Omental fat pad (tissue), 4 donors: ENCODE measurements around the gene HOXC10. TPM values are rescaled to one million over a fixed set of nuclear protein-coding genes. Genes with fewer than 3 reads are reported as not detected.

Source experiments
- ATAC-seq: fragments of 150-250 bp; one replicate; pipeline ENCODE4 v1.9.1; 2016; ENCODE audit warnings: mild to moderate bottlenecking, moderate library complexity; ENCODE audit not compliant: low FRiP score
- DNase-seq: peaks from one replicate; pipeline ENCODE4 v3.0.0-alpha.2; 2019; ENCODE audit warnings: low spot score
- CTCF ChIP-seq, 3 donors: fragments of 450-650 bp; IDR thresholded peaks; one replicate each; pipeline ENCODE4 v1.5.1; 2016 to 2017; ENCODE audit warnings: antibody characterized with exemption in 3 of 3, mild to moderate bottlenecking in 3 of 3, moderate library complexity in 2 of 3
- total RNA-seq, 4 donors: library from RNA; depleted of rRNA; stranded (reverse); fragments of >200 nt; gene quantifications; one replicate each; pipeline ENCODE4 v1.1.0, GENCODE V29; 2016

HOXC10 gene
- total RNA-seq, 4 donors from 2014 or later = not detected

GRCh38 chr12:53985692-53985993 lies 697 bp downstream of the HOXC10 start:
- TF ChIP-seq CTCF (IDR thresholded peaks at IDR 0.05) = no peak
- no peak for DNase-seq
- ATAC-seq = no peak

DNA sequence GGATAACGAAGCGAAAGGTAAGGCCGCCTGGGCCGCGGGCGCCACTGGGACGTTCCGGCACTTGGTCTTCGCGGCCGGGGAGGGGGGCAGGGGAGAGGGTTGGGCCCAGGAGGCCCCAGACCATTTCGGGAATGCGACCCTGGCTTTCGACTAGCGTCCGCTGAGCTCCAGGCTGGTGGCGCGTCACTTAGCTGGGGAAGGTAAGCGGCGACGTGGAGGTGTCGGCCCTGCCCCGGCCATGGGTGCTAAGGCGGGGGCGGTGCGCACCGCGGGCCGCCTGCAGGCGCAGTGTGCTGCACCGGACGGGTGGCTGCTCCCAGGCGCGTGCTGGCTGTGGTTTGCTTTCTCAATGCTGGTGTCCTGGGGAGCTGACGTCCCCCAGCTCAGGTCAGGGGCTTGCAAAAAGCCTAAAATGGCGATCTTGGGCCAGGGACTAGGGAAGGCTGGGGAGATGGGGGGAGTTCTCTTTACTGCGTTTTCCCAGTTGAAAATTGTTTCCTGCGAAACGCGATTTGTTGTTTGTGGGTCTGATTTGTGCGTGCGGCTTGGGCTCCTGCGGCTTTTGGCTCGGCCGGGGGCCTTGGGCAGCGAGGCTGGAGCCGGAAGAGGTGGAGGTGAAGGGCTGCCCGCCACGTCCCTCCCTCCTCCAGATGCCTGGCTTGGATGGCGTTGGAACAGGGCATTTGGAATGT lies 1.2 kb downstream of the HOXC10 start:
- DNase-seq (no peak), ATAC-seq (no peak)
- no peak for TF ChIP-seq CTCF (IDR thresholded peaks at IDR 0.05)

GRCh38 chr12:53986686-53987483 lies 1.9 kb downstream of the HOXC10 start:
- DNase-seq (no peak), ATAC-seq (no peak)
- TF ChIP-seq CTCF (IDR thresholded peaks at IDR 0.05) = no peak

DNA sequence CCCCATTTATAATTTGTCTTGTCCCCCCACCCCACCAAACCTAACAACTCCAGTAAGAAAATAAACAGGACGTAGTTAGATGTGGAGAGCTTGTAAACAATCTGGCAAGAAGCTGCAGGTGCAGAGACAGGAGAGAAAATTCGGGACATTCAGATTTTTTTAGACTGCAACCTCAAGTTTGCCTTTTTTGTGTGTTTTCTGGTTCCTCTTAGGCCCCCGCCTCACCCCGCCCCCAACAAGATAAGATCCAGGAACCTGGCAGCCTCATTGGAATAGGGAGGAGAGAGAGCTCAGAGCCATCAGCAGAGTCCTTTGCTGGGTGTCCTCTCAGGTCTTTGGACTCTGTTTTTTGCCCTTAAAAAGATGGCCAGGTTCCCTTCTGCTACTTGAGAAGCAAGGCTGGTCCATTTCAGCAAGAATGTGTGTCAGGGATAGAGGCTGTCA lies 2.9 kb downstream of the HOXC10 start:
- no peak for ATAC-seq
- TF ChIP-seq CTCF (IDR thresholded peaks at IDR 0.05) = no peak
- no peak for DNase-seq

DNA sequence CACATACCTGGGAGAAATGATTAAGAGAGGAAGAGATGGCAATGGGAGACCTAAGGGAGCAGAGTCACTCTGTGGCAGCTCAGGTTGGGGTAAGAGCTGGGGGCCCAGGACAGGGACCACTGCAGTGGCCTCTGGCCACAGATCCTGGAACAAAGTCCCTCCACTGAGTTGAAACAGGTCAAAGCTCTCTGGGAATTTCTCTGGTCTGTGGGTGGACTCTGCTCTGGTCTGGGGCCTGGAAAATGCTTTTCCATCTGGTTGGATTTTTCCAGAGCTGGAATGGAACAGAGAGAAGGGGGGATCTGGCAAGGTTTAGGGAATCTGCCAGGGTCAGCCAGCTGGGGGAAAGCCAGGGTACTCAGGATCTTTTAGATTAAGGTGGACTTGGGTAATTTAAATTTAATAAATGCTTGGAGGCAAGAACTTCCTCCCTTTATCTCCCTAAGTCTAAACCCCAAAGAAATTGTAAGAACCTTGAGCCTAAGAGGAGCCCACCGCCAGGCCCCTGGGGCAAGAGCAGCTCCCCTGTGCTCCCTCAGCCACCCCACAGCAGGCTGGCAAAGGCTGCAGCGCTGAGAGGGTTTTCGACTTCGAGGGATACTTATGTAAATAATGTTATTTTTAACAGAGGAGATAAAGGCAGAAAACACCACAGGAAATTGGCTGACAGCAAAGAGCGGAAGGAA lies 3.7 kb downstream of the HOXC10 start:
- no peak for DNase-seq
- no peak for TF ChIP-seq CTCF (IDR thresholded peaks at IDR 0.05)
- ATAC-seq = no peak

DNA sequence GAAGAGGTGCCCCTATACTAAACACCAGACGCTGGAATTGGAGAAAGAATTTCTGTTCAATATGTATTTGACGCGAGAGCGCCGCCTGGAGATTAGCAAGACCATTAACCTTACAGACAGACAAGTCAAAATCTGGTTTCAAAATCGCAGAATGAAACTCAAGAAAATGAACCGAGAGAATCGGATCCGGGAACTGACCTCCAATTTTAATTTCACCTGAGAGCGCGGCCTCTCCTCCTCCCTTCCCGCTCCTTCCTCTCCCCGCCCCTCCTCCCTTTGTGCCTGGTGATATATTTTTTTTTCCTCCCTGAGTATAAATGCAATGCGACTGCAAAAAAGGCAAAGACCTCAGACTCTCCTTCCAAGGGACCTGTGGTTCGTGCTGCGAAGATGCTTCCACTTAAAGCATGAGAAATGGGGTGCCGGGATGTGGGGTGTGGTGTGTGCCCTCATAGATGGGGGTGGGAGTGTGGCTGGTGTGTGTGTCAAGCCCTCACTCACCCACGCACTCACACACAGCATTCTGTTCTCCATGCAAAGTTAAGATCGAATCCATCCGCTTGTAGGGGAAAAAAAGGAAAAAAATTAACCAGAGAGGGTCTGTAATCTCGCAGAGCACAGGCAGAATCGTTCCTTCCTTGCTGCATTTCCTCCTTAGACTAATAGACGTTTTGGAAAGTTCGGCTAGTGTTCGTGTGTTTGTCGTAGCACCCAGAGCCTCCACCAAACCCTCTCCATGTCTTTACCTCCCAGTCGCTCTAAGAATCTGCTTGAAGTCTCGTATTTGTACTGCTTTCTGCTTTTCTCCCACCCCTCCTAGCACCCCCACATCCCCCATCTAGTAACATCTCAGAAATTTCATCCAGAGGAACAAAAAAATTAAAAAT lies 4.5 kb downstream of the HOXC10 start:
- no peak for ATAC-seq
- TF ChIP-seq CTCF (IDR thresholded peaks at IDR 0.05) = no peak
- DNase-seq = no peak
